HG03280 (cell line): Measurements from ENCODE around the gene ARPC5.
"Not testable (repeated sequence)": the region's sequence is repeated elsewhere in the genome, so short reads cannot be mapped to it uniquely, and the experiment has no call there.

ENCODE experiments used
- ATAC-seq: cut with Tn5 transposase; IDR thresholded peaks from one replicate; pipeline ENCODE4 v1.9.1; 2021; ENCODE audit warnings: mild to moderate bottlenecking, moderate library complexity; ENCODE audit not compliant: unreplicated experiment

ARPC5 gene

GRCh38 chr1:183612975-183613374 lies 22.6 kb downstream of the ARPC5 start:
- ATAC-seq: not testable (repeated sequence)

DNA sequence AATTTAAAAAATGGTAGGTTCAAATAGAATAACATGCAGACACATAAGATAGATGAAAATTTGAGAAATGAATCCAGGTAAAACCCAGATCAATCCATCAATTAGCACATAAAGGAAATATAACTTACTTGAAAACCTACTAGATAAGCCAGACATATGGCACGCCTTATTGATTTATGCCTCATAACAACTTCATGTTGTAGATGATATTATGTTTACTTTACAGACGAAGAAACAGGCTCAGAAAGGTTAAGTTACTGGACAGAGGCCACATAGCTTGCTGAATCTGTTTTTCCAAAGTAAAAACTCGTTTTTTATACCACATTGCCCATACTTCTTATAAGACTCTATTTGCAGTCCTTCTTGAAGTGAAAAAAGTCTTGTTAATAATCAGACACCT lies 23.2 kb downstream of the ARPC5 start:
- ATAC-seq: no peak

GRCh38 chr1:183611021-183611420 lies 24.6 kb downstream of the ARPC5 start:
- ATAC-seq: no peak

DNA sequence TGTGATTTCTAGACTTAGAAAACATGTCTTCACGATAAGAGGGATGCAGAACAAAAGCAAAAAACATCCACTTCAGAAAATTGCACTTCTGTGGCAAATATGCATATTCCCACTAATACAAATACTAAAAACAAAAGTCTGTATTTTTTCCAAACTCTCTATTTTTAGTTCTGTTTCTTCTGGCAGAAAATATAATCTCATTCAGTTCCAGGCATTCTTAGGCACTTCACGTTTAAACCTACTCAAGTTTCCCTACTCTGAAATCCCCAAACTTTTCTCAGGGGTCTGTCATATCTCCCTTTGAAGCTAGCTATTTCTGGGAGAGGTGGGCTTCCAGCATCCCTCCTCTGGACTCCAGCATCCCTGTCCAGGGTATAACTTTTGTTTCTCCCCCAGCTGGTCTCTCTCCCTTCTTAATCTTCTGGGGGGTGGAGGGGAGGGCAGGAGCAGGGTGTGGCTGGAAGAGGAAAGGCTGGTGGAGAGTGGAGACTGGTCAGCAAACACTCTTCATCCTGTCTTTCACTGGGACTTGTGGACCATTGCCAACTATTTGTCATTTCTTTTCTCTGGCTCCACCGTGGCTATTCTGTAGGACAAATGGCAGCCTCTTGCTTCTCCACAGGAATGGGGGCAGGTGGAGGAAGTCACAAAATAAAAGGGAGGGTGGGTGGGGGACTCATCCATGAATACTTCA lies 25.7 kb downstream of the ARPC5 start:
- ATAC-seq: no peak

GRCh38 chr1:183609313-183609712 lies 26.3 kb downstream of the ARPC5 start:
- ATAC-seq: peak; percentile 33

- ATAC-seq: no peak
Observed at GRCh38 chr1:183607322-183607980, 28.1 kb downstream of the ARPC5 start.

- no peak for ATAC-seq
Observed at GRCh38 chr1:183605904-183606303, 29.7 kb downstream of the ARPC5 start.

DNA sequence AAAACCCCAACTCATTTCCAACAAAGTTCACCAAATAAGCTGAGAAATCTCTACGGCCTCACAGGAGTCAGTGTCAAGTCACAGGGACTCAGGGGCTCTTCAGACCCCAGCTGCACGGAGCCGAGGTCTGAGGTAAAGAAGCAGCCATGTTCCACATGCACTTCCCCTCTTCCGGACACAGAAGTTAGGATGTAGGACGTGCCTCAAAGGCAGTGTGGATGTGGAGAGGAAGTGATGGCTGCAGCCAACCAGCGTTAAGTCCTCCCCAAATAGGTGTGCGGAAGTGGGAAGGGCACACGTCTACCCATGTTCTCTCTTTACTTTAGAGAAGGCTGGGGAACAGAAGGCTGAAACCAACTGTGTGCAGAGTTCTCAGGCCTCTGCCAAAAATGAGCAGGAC lies 30.8 kb downstream of the ARPC5 start:
- peak; percentile 33 for ATAC-seq

GRCh38 chr1:183604038-183604808 lies 31.4 kb downstream of the ARPC5 start:
- ATAC-seq: peak; percentile 53

GRCh38 chr1:183602510-183602909 lies 33.1 kb downstream of the ARPC5 start:
- ATAC-seq: no peak

GRCh38 chr1:183600634-183601033 lies 34.9 kb downstream of the ARPC5 start:
- ATAC-seq: no peak

DNA sequence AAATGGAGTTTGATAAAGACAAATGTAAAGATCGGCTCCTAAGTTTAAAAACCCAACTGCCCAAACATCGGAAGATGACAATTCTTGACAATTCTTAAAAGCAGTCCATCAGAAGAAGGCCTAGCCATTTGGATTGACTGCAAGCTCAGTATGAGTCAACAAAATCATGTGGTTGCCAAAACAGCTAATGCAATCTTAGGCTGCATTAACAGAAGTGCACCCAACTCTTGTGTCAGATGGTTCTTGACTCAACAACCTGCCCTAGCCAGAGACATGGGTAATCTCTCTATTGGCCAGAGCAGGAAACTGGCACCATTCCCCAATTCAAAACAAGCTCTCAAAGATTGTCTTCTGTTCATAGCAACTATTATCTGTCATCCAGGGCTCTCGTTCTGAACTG lies 35.4 kb downstream of the ARPC5 start:
- no peak for ATAC-seq

GRCh38 chr1:183598386-183598785 lies 37.2 kb downstream of the ARPC5 start:
- no peak for ATAC-seq

DNA sequence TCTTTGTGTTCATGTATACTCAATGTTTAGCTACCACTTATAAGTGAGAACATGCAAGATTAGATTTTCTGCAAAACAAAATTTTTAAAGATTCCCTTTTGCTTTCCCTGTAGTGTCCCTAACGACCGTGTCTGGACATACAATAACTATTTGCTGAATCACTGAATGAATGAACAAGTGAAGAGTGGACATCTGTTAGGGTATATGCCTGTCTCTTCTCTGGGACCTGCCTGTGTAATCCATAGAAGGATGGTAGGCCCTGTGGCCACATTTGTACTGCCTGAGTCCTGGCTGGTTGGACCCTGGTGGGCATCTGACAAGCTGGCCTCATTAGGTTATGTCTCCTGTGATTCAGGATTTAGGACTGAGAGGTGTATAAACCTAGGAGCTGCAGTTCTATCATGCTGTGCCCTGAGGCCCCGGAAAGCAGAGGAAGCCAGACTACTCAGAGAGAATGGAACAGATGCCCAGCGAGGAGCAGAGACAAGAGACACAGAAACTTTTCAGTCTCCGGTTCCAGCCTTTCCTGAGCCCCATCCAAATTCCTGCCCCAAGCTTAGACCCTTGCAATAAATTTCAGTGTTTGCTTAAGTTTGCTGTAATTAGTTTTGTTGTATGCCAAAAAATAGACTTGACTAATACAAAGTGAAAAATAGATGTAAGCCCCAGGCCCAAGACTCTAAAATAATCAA lies 37.8 kb downstream of the ARPC5 start:
- no peak for ATAC-seq

GRCh38 chr1:183596500-183596899 lies 39.1 kb downstream of the ARPC5 start:
- no peak for ATAC-seq

GRCh38 chr1:183595537-183595936 lies 40.0 kb downstream of the ARPC5 start:
- ATAC-seq: no peak

DNA sequence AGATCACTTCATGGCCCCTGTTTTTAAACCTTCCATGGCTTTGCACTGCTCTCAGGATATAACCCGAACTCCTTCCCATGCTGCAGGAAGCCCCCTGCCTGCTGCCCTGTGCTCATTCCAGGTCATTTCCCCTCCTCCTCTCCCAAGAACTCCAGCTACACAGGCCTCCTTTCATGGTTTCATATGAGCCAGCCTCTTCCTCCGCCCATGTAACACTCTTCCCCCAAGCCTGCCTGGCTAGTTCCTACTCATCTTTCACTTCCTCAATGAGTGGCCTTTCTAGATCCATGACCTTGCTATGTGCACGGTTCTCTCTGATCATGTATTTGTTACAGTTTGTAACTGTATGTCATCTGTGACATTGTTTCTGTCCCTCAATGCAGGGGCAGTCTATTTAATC lies 42.2 kb downstream of the ARPC5 start:
- peak; percentile 46 for ATAC-seq

DNA sequence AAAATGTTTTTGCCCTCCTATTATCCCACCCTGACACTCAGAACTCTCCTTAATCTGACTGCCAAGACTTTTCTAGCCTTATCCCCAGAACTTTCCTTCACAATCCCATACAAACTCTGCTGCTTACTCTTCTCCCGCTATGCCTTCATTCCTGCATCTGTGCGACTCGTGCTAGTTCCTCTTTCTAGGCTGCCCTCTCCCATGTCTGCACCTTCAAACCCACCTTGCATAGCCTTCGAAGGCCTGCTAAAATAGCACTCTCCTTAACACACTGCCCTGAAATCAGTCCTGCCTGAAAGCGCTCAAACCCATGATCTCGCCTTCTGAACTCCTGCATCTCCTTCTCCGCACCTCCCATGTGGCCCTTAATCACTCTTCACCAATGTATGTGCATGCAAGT lies 42.9 kb downstream of the ARPC5 start:
- no peak for ATAC-seq

- ATAC-seq: peak; percentile 80
Observed at GRCh38 chr1:183590244-183591191, 45.1 kb downstream of the ARPC5 start, which contains the start of gene NCF2. Gene NCF2, minus strand, starts transcription at chr1:183590459. Its CDS starts 130 bp downstream, at chr1:183590329.

- ATAC-seq: peak; percentile 27
Observed at GRCh38 chr1:183589874-183590243, 45.7 kb downstream of the ARPC5 start.
